Neutrophil (primary cell): ENCODE results near the gene NUMB.
A peak's percentile ranks its signal among the peaks of the same experiment; 100 is the strongest.

ENCODE experiments used
- H3K27ac ChIP-seq: fragments of 200-600 bp; sonication (generic); 2 replicates; pipeline ENCODE4 v1.5.1; 2016; ENCODE audit warnings: mild to moderate bottlenecking, moderate library complexity
- H3K27me3 ChIP-seq: fragments of 200-600 bp; sonication (generic); 2 replicates; pipeline ENCODE4 v1.6.0; 2016; ENCODE audit warnings: mild to moderate bottlenecking
- H3K36me3 ChIP-seq: fragments of 200-600 bp; sonication (generic); 2 replicates; pipeline ENCODE4 v1.5.1; 2017
- H3K4me1 ChIP-seq, 2 experiments: fragments of 200-600 bp in 1 of 2; sonication (generic) in 1 of 2; 1 replicate in 1 of 2; 2 replicates in 1 of 2; pipeline versions ENCODE4 v1.5.1 to v1.6.1; 2013 to 2016; ENCODE audit warnings: low read depth in 1 of 2, low read length in 1 of 2, mild to moderate bottlenecking in 1 of 2, moderate library complexity in 1 of 2; ENCODE audit not compliant: control insufficient read depth in 1 of 2, insufficient read depth in 1 of 2
- H3K4me3 ChIP-seq, 2 experiments: fragments of 200-600 bp in 1 of 2; sonication (generic) in 1 of 2; 1 replicate in 1 of 2; 2 replicates in 1 of 2; pipeline ENCODE4 v1.5.1; 2013 to 2016; ENCODE audit warnings: low read depth in 1 of 2, low read length in 1 of 2, mild to moderate bottlenecking in 1 of 2, moderate library complexity in 1 of 2
- H3K9me3 ChIP-seq: fragments of 200-600 bp; sonication (generic); 2 replicates; pipeline ENCODE4 v1.5.1; 2016
- TF ChIP-seq, protein P1 (sequence below): fragments of 200-600 bp; sonication (generic); IDR thresholded peaks from 2 replicates; pipeline ENCODE4 v1.5.1; 2016; ENCODE audit warnings: antibody characterized with exemption

NUMB gene

DNA sequence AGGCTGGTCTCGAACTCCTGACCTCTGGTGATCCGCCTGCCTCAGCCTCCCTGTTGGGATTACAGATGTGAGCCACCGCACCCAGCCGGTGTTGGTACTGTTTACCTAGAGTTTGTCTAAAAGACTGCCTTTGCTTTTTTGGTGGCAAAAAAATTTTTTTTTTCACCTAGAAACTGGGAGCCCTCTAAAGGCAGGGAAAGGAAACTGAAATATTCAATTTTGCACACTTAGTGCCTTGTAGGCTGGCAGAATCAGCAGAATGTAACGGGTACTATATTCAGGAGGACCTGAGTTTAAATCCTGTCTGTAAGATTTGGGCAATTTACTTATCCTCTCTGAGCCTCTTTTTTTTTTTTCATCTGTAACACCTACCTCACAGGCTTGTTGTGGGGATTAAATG lies 177.4 kb downstream of the NUMB start:
- peaks cover 100% of the 10 kb centered on the region for H3K36me3 ChIP-seq
- no peak overlapping the region for H3K4me3 ChIP-seq
- no peaks in the 10 kb centered on the region for H3K27me3 ChIP-seq
- TF ChIP-seq, protein P1, sequence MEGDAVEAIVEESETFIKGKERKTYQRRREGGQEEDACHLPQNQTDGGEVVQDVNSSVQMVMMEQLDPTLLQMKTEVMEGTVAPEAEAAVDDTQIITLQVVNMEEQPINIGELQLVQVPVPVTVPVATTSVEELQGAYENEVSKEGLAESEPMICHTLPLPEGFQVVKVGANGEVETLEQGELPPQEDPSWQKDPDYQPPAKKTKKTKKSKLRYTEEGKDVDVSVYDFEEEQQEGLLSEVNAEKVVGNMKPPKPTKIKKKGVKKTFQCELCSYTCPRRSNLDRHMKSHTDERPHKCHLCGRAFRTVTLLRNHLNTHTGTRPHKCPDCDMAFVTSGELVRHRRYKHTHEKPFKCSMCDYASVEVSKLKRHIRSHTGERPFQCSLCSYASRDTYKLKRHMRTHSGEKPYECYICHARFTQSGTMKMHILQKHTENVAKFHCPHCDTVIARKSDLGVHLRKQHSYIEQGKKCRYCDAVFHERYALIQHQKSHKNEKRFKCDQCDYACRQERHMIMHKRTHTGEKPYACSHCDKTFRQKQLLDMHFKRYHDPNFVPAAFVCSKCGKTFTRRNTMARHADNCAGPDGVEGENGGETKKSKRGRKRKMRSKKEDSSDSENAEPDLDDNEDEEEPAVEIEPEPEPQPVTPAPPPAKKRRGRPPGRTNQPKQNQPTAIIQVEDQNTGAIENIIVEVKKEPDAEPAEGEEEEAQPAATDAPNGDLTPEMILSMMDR, result no peak
- H3K27ac ChIP-seq, result no peak overlapping the region
- no peaks in the 10 kb centered on the region for H3K4me1 ChIP-seq
- H3K9me3 ChIP-seq, result no peaks in the 10 kb centered on the region

DNA sequence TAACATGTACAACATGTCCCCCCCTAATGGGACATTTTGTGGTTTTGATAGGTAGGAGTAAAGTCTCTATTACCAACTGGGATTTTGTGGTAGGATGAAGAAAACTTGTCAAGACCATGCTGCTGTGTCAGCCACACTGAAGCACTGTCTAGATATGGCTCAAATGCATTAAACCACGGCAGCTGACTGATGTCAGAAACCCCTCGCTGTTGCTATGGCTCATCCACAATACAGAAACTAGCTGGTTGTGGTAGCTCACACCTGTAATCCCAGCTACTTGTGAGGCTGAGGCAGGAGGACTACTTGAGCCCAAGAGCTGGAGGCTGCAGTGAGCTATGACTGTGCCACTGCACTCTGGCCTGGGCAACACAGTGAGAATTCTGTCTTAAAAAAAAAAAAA lies 181.0 kb downstream of the NUMB start:
- Histone ChIP-seq H3K27ac (no peak overlapping the region), H3K9me3 (no peaks in the 10 kb centered on the region), H3K27me3 (no peaks in the 10 kb centered on the region), H3K4me1 (no peaks in the 10 kb centered on the region), H3K36me3 (peaks cover 100% of the 10 kb centered on the region), H3K4me3 (no peak overlapping the region)
- TF ChIP-seq, protein P1, result no peak

DNA sequence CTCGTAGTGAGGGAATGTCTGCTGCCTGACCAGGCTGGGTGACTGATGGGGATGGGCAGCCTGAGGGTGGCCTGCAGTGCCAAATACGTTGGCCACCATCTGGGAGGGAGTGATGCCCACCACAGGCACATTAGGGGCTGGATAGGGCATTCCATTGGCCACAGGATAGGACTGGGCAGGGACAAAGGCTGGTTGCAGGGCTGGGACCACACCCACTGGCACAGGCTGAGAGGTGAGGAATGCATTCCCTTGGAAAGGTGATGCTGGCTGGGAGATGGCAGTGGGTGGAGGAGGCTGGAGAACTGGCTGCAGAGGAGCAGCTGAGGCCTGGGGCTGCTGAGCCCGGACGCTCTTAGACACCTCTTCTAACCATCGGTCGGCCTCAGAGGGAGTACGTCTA lies 181.5 kb downstream of the NUMB start:
- TF ChIP-seq, protein P1, result no peak
- Histone ChIP-seq H3K4me1 (no peaks in the 10 kb centered on the region), H3K4me3 (no peak overlapping the region), H3K27ac (no peak overlapping the region), H3K27me3 (no peaks in the 10 kb centered on the region), H3K9me3 (no peaks in the 10 kb centered on the region), H3K36me3 (peaks cover 100% of the 10 kb centered on the region)

DNA sequence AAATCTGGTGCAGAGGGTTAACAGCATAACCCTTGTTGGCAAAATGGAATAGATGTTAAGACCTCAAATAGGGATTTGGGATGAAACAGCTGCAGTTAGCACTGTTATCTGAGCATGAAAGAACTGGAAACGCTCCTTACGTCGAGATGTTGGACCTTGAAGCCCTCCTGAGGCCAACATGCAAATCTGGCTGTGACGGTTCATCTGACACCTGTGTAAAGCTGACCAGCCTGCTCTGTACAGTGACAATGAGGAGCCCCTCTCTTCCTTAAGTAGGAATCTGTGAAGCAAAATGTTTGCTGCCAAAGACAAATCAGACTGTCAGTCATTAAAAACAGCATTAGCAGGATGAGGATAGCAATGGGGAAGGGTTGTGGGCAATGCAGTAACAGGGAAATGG lies 184.5 kb downstream of the NUMB start:
- Histone ChIP-seq H3K4me3 (no peak overlapping the region), H3K27me3 (peaks cover 23% of the 10 kb centered on the region), H3K4me1 (peaks cover 11 to 13% of the 10 kb centered on the region in 2 experiments), H3K9me3 (no peaks in the 10 kb centered on the region), H3K27ac (no peak overlapping the region), H3K36me3 (peaks cover 79% of the 10 kb centered on the region)
- TF ChIP-seq, protein P1, result no peak

DNA sequence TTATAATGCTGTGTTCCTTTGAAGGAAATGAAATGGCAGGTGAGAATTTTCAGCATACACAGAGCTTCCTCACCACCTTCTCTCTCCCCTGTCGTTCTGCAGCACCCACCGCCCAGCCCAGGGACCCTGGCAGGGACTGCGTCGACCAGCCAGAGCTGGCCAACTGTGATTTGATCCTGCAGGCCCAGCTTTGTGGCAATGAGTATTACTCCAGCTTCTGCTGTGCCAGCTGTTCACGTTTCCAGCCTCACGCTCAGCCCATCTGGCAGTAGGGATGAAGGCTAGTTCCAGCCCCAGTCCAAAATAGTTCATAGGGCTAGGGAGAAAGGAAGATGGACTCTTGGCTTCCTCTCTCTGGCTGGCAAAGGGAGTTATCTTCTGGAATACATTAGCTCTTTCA lies 186.0 kb downstream of the NUMB start:
- no peaks in the 10 kb centered on the region for H3K9me3 ChIP-seq
- TF ChIP-seq, protein P1, result no peak
- peak overlapping the region; percentile 7 for H3K27ac ChIP-seq
- H3K27me3 ChIP-seq, result peaks cover 28% of the 10 kb centered on the region
- peaks cover 65% of the 10 kb centered on the region for H3K36me3 ChIP-seq
- peaks cover 11 to 13% of the 10 kb centered on the region in 2 experiments for H3K4me1 ChIP-seq
- H3K4me3 ChIP-seq, result no peak overlapping the region
